GM15510 (cell line): ENCODE results near the gene D2HGDH.
A peak's percentile ranks its signal among the peaks of the same experiment; 100 is the strongest.

Experiments
- POLR2A ChIP-seq: IDR thresholded peaks from 3 replicates; pipeline ENCODE4 v1.6.1; 2011; ENCODE audit warnings: borderline replicate concordance; ENCODE audit not compliant: insufficient read length; ENCODE audit errors: extremely low read depth

The D2HGDH gene

GRCh38 chr2:241801611-241802420 is 67.4 kb downstream of the D2HGDH start:
- no peak for TF ChIP-seq POLR2A

- TF ChIP-seq POLR2A, result no peak
Measured at GRCh38 chr2:241802421-241803318, 68.2 kb downstream of the D2HGDH start.

GRCh38 chr2:241803387-241804325 is 69.2 kb downstream of the D2HGDH start:
- peak; percentile 43 for TF ChIP-seq POLR2A

GRCh38 chr2:241804326-241805229 is 70.1 kb downstream of the D2HGDH start:
- TF ChIP-seq POLR2A, result no peak

- no peak for TF ChIP-seq POLR2A
Measured at GRCh38 chr2:241808051-241808720, 73.8 kb downstream of the D2HGDH start.

- no peak for TF ChIP-seq POLR2A
Measured at GRCh38 chr2:241808721-241809382, 74.4 kb downstream of the D2HGDH start, which contains the start of gene NEU4. Gene NEU4 (plus strand): TSS chr2:241809193. CDS start chr2:241814485, 5,292 bp downstream.

- TF ChIP-seq POLR2A, result no peak
Measured at GRCh38 chr2:241809383-241810306, 75.2 kb downstream of the D2HGDH start.

GRCh38 chr2:241810307-241811200 is 76.1 kb downstream of the D2HGDH start:
- no peak for TF ChIP-seq POLR2A

- no peak for TF ChIP-seq POLR2A
Measured at GRCh38 chr2:241811201-241811951, 76.9 kb downstream of the D2HGDH start.

- no peak for TF ChIP-seq POLR2A
Measured at GRCh38 chr2:241811952-241812729, 77.7 kb downstream of the D2HGDH start.
